ENCODE data around the gene RRN3.
"Not testable (repeated sequence)": the region's sequence is repeated elsewhere in the genome, so short reads cannot be mapped to it uniquely, and the experiment has no call there.

The RRN3 gene

DNA sequence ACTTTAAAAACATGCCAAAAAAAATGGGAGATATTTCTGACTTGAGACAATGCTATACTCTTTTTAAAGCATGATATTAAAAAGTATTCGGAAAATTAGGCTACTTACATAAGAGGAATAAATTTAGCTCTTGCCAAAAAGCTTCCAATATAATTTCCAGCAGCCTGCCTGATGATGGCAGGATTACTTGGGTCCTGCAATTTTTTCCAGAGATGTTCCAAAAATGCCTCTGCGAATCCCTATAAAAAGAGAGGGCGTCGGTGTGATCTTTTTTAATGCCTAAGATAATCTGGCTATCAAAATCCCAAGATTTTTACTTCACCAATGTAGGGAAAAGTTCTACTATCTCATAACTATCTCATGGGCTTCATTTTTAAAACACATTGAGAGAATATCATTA is 23.1 kb downstream of the RRN3 start:
- H3K4me1 Mint-ChIP-seq (ENCODE audit: low read depth); H3K9me3 Mint-ChIP-seq; H3K27ac Mint-ChIP-seq; H3K4me3 Mint-ChIP-seq; H3K27me3 Mint-ChIP-seq; intact Hi-C loops (cut with micrococcal nuclease): not testable (repeated sequence)
- H3K36me3 Mint-ChIP-seq (ENCODE audit: low read depth) = peaks cover 68% of the 10 kb centered on the region

DNA sequence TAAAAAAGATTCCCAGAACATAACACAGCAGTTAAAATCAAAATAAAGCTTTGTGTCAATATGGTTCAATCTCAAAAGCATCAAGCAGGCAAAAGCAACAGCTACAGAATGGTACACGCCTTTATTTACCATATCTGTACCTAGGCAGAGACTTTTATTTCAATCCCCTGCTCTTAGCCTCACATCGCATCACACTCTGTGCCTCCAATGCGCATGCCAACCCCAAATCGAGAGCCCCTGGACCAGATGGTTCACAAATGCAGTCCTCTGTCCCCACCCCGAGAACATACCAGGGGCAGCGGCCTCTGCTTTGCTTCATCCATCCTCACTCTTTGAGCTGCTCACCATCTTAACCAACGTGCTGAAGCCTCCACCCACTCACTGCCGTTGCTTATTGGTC is 27.4 kb downstream of the RRN3 start:
- peaks cover 68% of the 10 kb centered on the region for H3K36me3 Mint-ChIP-seq (ENCODE audit: low read depth)

DNA sequence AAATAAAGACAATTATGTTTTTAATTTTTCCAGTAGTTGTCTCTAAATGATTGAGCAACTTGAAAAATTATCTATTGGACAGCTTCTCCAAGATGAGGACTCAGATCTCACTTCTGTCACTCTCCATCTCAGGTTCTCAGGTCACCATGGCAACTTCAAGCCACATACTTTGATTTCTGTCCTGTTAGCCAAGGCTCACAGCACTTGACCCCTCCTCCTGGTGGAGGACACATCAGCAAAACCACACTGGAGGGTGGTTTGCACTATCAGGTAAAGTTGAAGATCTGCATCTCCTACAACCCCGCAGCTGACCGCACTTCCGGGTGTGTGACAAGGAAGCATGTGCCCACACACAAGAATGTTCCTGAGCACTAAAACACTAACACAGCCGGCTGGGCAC is 28.1 kb downstream of the RRN3 start:
- H3K4me3 Mint-ChIP-seq; H3K4me1 Mint-ChIP-seq (ENCODE audit: low read depth); H3K9me3 Mint-ChIP-seq; H3K27ac Mint-ChIP-seq; intact Hi-C loops (cut with micrococcal nuclease); H3K27me3 Mint-ChIP-seq: not testable (repeated sequence)
- H3K36me3 Mint-ChIP-seq (ENCODE audit: low read depth) = peaks cover 69% of the 10 kb centered on the region

More for the DNA sequence above, 27.4 kb downstream of the RRN3 start:
- H3K27ac Mint-ChIP-seq; H3K9me3 Mint-ChIP-seq; H3K4me1 Mint-ChIP-seq (ENCODE audit: low read depth); H3K27me3 Mint-ChIP-seq; intact Hi-C loops (cut with micrococcal nuclease); H3K4me3 Mint-ChIP-seq: not testable (repeated sequence)

DNA sequence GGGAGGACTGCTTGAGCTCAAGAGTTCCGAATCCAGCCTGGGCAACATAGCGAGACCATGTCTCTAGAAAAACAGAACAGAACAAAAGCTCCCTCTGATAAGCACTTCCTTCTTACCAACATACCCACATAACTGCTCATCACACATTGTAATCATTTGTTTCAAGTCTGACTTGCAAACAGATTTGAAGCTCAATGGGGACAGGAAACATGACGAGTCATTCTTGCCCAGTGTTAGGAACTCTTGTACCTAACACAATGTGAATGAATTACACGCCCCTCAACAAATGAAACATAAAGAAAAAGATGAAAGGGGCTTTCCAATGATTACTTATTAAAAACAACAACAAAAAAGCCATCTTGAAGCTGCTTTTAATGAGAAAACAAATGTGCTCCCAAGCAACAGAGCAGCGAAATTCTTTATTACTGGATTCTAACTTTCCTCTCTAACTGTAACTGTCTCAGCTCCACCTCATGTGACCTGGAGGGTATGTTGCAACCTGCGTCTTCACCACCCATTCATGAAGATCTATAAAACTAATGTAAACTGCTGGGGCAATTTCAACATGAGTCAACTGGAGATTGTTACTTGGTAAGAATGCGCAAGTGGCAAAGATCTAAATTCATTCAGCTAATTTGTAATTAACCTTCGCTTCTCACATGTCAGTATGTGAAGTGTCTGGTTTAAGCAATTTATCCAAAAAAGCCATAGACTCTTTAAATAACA is 31.8 kb downstream of the RRN3 start:
- H3K4me1 Mint-ChIP-seq (ENCODE audit: low read depth); H3K9me3 Mint-ChIP-seq; H3K27me3 Mint-ChIP-seq; H3K27ac Mint-ChIP-seq; H3K4me3 Mint-ChIP-seq; intact Hi-C loops (cut with micrococcal nuclease): not testable (repeated sequence)
- H3K36me3 Mint-ChIP-seq (ENCODE audit: low read depth) = peaks cover 88% of the 10 kb centered on the region

DNA sequence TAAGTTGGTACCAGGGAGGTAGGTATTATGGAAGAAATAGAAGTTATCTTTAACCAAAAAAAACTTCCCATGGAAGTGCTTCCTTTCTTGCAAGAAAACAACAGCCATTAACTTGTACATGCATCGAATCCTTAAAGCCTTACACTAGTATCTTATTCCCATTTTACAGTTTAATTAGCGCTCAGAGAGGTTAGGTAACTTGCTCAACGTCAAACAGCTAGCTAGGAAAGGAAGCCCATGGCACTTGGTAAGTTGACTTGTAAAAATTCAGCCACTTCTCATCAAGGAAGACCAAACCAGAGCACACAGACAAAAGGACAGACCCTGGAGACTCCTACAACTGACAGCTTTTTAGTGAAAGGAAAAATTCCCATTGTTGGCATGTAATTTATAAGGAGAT is 34.7 kb downstream of the RRN3 start:
- no peaks in the 10 kb centered on the region for H3K27me3 Mint-ChIP-seq
- H3K4me3 Mint-ChIP-seq = no peak overlapping the region
- H3K9me3 Mint-ChIP-seq = no peaks in the 10 kb centered on the region
- H3K4me1 Mint-ChIP-seq (ENCODE audit: low read depth) = peaks cover 8% of the 10 kb centered on the region
- H3K36me3 Mint-ChIP-seq (ENCODE audit: low read depth) = peaks cover 73% of the 10 kb centered on the region
- no peak overlapping the region for H3K27ac Mint-ChIP-seq
- intact Hi-C loops (cut with micrococcal nuclease) = no loop called here

DNA sequence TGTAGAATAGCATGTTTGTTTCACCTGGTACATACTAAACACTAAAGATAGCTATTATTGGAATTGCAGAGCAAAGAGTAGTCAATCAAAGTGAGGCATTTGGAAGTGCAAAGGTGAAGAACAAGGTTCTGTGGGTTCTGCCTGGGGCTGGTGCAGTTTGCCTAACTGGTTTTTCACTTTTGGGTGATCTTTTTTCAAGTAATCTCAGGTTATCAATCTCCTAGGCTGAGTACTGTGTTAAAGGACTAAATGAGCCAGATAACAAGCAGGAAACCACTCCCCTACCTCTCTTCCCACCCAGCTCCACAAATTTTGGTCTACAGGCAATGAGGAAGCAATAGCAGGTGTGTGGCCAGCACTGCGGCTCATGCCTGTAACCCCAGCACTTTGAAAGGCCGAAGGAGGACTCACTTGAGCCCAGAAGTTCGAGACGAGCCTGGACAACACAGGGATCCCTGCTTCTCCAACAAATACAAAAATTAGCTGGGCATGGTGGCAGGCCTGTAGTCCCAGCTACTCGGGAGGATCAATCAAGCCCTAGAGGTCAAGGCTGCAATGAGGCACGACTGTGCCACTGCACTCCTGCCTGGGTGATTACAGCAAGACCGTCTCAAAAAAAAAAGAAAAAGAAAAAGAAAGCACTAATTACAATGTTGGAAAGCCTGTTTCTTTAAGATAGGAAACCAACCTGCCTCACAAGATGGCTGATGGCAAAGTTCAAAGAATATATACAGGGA is 36.2 kb downstream of the RRN3 start:
- no peak overlapping the region for H3K4me3 Mint-ChIP-seq

DNA sequence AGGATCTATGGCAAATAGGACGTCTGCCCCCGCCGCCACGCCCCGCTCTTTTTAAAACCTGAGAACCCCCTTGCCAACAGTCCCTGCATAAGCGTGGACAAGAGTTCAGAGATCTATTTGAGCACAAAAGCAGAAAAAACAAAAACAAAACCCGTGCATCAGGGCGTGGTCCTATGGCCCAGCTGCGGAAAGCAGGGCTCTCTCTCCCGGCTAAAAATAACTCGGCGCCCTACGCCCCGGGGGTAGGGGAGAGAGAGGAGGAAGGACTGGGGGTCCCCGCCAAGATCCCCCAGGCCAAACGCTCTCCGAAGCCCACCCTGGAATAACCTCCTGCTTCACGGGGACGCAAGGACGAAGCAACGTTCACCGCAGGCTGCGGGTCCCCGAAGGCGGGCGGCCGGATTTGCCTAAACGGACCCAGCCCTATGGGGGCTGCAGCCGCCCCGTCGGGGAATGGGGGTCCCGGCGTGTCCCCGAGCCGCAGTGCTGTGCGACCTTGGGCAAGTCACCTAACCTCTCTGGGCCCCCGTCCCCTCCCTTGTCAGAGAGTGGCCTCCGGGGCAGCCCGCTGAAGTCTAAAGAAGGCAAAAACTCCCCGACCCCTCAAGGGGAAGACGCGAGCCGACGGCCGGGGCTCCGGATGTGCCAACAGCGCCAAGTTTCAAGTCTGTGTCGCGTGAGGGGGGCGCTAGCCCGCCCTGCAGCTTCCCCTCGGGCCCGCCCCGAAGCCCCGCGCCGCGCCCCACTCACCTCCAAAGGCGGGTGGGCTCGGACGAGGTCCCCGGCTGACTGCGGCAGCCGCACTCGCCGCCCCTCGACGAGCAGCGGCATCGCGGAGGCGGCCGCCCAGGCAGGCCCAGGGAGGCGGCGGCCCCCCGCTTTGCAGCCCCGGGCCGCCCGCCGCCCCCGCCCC is 38.7 kb downstream of the RRN3 start:
- intact Hi-C loops (cut with micrococcal nuclease) = loop anchor here (1.0 kb wide), 1 partner anchor 14 kb away; no protein-coding TSS in a partner anchor
- Mint-ChIP-seq H3K36me3 (ENCODE audit: low read depth) (peaks cover 43% of the 10 kb centered on the region), H3K27me3 (no peaks in the 10 kb centered on the region), H3K4me1 (ENCODE audit: low read depth) (peaks cover 31% of the 10 kb centered on the region), H3K4me3 (peak overlapping the region; percentile 89), H3K9me3 (no peaks in the 10 kb centered on the region), H3K27ac (peak overlapping the region; percentile 68)

More for the DNA sequence above, 36.2 kb downstream of the RRN3 start:
- Mint-ChIP-seq H3K27me3 (no peaks in the 10 kb centered on the region), H3K36me3 (ENCODE audit: low read depth) (peaks cover 58% of the 10 kb centered on the region), H3K9me3 (no peaks in the 10 kb centered on the region), H3K4me1 (ENCODE audit: low read depth) (peaks cover 16% of the 10 kb centered on the region), H3K27ac (no peak overlapping the region)
- intact Hi-C loops (cut with micrococcal nuclease) = no loop called here

DNA sequence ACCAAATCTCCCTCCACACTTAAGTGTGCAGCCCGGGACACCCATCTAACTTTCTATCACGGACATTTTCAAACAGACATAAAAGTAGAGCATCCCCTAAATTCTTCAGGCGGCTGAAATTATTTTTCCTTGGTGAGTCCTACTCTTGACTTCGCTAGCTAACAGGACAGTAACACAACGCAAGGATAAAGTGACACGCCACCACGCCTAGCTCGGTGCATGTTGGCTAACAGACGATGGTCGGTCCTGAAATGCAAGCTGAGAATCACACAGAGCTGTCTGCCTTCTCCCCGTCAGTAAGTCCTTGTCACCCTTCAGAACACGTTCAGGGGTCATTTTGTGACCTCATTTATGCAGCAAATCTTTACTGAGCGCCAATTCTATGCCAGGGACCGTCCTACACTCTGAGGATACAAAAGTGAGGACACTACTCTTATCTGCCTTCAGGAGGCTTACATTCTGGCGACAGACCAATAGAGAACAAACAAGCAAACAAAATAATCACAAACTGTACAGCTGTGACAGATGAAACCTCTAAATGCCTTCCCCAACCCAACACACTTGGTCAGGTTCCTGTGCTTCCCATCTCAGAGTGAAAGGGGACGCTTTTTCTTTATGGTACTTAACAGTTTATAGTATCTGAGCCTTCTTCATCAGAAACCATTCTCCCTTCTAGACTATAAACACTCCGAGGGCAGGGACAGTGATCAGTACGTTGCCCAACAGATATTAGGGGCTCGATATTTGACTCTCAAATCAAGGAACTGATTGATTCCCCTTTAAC is 39.5 kb downstream of the RRN3 start:
- H3K9me3 Mint-ChIP-seq = no peaks in the 10 kb centered on the region
- H3K4me3 Mint-ChIP-seq = peak overlapping the region; percentile 89
- intact Hi-C loops (cut with micrococcal nuclease) = loop anchor here (1.0 kb wide), 1 partner anchor 13 kb away; no protein-coding TSS in a partner anchor
- peaks cover 37% of the 10 kb centered on the region for H3K36me3 Mint-ChIP-seq (ENCODE audit: low read depth)
- peaks cover 31% of the 10 kb centered on the region for H3K4me1 Mint-ChIP-seq (ENCODE audit: low read depth)
- H3K27ac Mint-ChIP-seq = peak overlapping the region; percentile 68
- H3K27me3 Mint-ChIP-seq = no peaks in the 10 kb centered on the region

DNA sequence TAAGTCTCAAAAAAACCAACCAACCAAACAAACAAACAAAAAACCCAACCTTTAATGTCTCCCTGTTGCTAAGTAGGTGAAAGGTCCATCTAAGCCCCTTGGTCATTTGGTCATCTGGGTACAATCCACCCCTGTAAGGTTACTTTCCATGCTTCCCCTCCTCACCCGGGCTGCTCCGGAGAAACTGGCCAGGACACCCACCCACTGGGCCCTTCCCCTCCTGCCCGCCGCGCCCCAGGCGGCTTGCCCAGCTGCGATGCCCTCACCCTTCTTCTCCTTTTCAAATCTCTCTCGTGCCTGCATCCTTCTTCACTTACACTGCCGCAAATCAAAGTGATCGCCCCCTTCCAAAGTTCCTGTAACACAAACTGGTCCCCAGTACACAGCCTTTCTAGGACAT is 40.2 kb downstream of the RRN3 start:
- H3K4me1 Mint-ChIP-seq (ENCODE audit: low read depth) = peaks cover 31% of the 10 kb centered on the region
- H3K36me3 Mint-ChIP-seq (ENCODE audit: low read depth) = peaks cover 31% of the 10 kb centered on the region
- H3K27ac Mint-ChIP-seq = peak overlapping the region; percentile 68
- intact Hi-C loops (cut with micrococcal nuclease) = no loop called here
- H3K27me3 Mint-ChIP-seq = no peaks in the 10 kb centered on the region
- H3K4me3 Mint-ChIP-seq = peak overlapping the region; percentile 89
- no peaks in the 10 kb centered on the region for H3K9me3 Mint-ChIP-seq

DNA sequence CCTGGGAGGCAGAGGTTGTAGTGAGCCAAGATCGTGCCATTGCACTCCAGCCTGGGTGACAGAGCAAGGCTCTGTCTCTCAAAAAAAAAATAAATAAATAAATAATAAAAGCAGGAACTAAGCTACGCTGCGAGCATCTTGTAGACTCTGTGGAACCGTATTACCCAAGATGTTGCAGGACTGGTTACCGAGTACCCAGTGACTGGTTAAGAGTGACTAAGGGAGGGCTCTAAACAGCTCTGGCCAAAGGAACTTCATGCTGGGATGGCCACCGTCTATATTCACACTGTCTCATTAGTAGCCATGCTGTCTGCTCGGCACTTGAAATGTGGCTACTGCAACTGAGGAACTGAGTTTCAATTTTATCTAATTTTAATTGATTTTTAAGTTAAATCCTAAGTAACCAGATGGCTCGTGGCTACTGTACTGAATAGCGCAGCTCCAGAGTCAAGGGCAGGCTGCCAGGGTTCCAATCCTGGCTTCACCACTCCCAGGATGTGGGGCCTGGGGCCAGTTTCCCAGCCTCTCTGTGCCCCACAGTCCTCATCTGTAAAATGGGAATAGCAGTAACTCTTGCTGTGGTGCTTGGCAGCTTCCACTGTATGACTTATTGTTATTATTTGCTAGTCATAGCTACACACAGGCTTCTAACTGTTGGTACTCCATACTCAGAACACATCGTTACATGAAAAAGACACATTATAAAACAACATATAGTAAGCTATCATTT is 41.2 kb downstream of the RRN3 start:
- H3K9me3 Mint-ChIP-seq = no peaks in the 10 kb centered on the region
- intact Hi-C loops (cut with micrococcal nuclease) = no loop called here

DNA sequence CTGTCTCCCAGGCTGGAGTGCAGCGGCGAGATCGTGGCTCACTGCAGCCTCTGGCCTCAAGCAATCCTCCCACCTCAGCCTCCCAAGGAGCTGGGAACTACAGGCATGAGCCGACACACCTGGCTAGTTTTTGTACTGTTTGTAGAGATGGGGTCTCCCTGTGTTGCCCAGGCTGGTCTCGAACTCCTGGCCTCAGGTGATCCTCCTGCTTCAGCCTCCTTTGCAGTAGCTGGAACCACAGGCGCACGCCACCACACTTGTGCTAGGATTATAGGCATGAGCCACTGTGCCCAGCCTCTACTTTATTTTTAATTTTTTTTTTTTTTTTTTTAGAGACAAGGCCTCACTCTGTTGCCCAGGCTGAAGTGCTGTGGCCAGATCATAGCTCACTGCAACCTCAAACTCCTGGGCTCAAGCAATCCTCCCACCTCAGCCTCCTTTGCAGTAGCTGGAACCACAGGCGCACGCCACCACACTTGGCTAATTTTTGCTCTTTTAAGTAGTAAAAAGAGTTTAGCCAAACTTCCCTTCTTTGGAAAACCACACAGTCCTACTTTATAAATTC is 42.6 kb downstream of the RRN3 start:
- H3K36me3 Mint-ChIP-seq (ENCODE audit: low read depth) = peaks cover 34% of the 10 kb centered on the region
- intact Hi-C loops (cut with micrococcal nuclease) = no loop called here
- no peaks in the 10 kb centered on the region for H3K9me3 Mint-ChIP-seq
- no peaks in the 10 kb centered on the region for H3K27me3 Mint-ChIP-seq
- peaks cover 37% of the 10 kb centered on the region for H3K4me1 Mint-ChIP-seq (ENCODE audit: low read depth)
- no peak overlapping the region for H3K4me3 Mint-ChIP-seq
- H3K27ac Mint-ChIP-seq = peak overlapping the region; percentile 83

More for the DNA sequence above, 41.2 kb downstream of the RRN3 start:
- peak overlapping the region; percentile 20 for H3K4me3 Mint-ChIP-seq
- no peaks in the 10 kb centered on the region for H3K27me3 Mint-ChIP-seq
- H3K36me3 Mint-ChIP-seq (ENCODE audit: low read depth) = peaks cover 21% of the 10 kb centered on the region
- peaks cover 31% of the 10 kb centered on the region for H3K4me1 Mint-ChIP-seq (ENCODE audit: low read depth)
- H3K27ac Mint-ChIP-seq = peak overlapping the region; percentile 83

DNA sequence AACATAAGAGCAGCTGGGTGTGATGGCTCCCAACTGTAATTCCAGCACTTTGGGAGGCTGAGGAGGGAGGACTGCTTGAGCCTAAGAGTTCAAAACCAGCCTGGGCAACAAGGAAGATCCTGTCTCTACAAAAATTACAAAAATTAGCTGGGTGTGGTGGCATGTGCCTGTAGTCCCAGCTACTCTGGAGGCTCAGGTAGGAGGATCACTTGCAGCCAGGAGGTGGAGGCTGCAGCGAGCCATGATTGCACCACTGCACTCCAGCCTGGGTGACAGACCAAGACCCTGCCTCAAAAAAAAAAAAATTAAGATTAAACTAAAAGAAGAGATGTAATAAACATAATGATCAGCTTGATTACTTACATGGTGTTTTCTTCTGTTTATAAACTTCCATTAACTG is 43.6 kb downstream of the RRN3 start:
- H3K27ac Mint-ChIP-seq; intact Hi-C loops (cut with micrococcal nuclease); H3K4me3 Mint-ChIP-seq; H3K27me3 Mint-ChIP-seq; H3K9me3 Mint-ChIP-seq: not testable (repeated sequence)
- peaks cover 37% of the 10 kb centered on the region for H3K4me1 Mint-ChIP-seq (ENCODE audit: low read depth)
- H3K36me3 Mint-ChIP-seq (ENCODE audit: low read depth) = peaks cover 44% of the 10 kb centered on the region
